Neural crest cell (in vitro differentiated cells): Measurements from ENCODE around the gene RPS27A. TPM values are rescaled to one million over a fixed set of nuclear protein-coding genes. Genes with fewer than 3 reads are reported as not detected.
"Not testable (repeated sequence)": the region's sequence is repeated elsewhere in the genome, so short reads cannot be mapped to it uniquely, and the experiment has no call there.

Experiments
- DNase-seq: peaks from one replicate; pipeline ENCODE4 v3.0.0; 2021; ENCODE audit warnings: low read depth, mixed read lengths, low spot score
- H3K27ac Mint-ChIP-seq: one replicate; pipeline ENCODE4 v1.8.0; 2021; ENCODE audit warnings: mild to moderate bottlenecking, mixed read lengths; ENCODE audit not compliant: unreplicated experiment
- H3K27me3 Mint-ChIP-seq: 2 replicates; pipeline ENCODE4 v1.8.0; 2021; ENCODE audit warnings: low read depth, mild to moderate bottlenecking, mixed read lengths
- H3K36me3 Mint-ChIP-seq: 2 replicates; pipeline ENCODE4 v1.8.0; 2021; ENCODE audit warnings: low read depth, mild to moderate bottlenecking, mixed read lengths
- H3K4me1 Mint-ChIP-seq: 2 replicates; pipeline ENCODE4 v1.8.0; 2021; ENCODE audit warnings: mixed read lengths
- H3K4me3 Mint-ChIP-seq: one replicate; pipeline ENCODE4 v1.8.0; 2021; ENCODE audit warnings: mild to moderate bottlenecking, mixed read lengths
- H3K9me3 Mint-ChIP-seq: 2 replicates; pipeline ENCODE4 v1.8.0; 2021; ENCODE audit warnings: mixed read lengths
- CTCF ChIP-seq: fragments of 200-600 bp; sonication (generic); conservative IDR thresholded peaks from 2 replicates; pipeline ENCODE4 v1.5.0; 2021; ENCODE audit warnings: antibody characterized with exemption, mild to moderate bottlenecking
- total RNA-seq: library from RNA; stranded (reverse); gene quantifications from 2 replicates; pipeline ENCODE4 v1.2.1, GENCODE V29; 2021

Gene RPS27A
- total RNA-seq, 1 donor from 2014 or later = 901 TPM

DNA sequence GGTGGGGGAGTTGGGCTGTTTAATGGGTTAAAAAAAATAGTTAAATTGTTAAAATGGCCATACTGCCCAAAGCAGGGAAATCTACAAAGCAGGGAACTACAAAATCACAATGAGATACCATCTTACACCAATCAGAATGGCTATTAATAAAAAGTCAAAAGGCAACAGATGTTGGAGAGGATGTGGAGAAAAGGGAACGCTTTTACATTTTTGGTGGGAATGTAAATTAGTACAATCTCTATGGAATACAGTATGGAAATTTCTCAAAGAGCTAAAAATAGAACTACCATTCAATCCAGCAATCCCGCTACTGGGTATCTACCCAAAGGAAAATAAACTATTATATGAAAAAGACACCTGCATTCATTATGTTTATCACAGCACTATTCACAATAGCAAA lies 27.5 kb upstream of the RPS27A start:
- no peak for TF ChIP-seq CTCF
- no peak overlapping the region for H3K27ac Mint-ChIP-seq
- H3K4me1 Mint-ChIP-seq = no peaks in the 10 kb centered on the region
- peaks cover 28% of the 10 kb centered on the region for H3K9me3 Mint-ChIP-seq
- H3K4me3 Mint-ChIP-seq = no peak overlapping the region
- peaks cover 53% of the 10 kb centered on the region for H3K36me3 Mint-ChIP-seq
- no peak for DNase-seq
- no peaks in the 10 kb centered on the region for H3K27me3 Mint-ChIP-seq

DNA sequence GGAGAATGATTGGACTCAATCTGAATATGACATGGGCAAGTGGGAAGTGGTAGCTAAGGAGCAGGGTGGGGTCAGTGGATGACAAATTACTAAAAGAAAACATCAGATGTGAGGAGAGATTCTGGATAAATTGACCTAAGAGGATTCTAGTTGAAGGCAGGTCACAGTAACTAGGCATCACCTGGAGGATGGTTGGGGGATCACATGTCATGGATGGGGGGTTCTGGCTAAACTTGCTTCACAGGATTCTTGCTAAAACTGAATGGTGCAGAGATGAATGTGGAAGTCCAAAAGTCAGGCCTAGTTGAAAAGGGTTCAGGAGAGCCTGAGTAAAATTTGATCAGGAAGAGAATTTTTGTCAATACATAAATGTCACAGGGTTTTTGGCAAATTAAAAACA lies 18.7 kb upstream of the RPS27A start:
- no peaks in the 10 kb centered on the region for H3K9me3 Mint-ChIP-seq
- H3K4me1 Mint-ChIP-seq = no peaks in the 10 kb centered on the region
- no peak overlapping the region for H3K27ac Mint-ChIP-seq
- H3K4me3 Mint-ChIP-seq = no peak overlapping the region
- DNase-seq = no peak
- H3K36me3 Mint-ChIP-seq = peaks cover 6% of the 10 kb centered on the region
- TF ChIP-seq CTCF = no peak
- H3K27me3 Mint-ChIP-seq = no peaks in the 10 kb centered on the region

DNA sequence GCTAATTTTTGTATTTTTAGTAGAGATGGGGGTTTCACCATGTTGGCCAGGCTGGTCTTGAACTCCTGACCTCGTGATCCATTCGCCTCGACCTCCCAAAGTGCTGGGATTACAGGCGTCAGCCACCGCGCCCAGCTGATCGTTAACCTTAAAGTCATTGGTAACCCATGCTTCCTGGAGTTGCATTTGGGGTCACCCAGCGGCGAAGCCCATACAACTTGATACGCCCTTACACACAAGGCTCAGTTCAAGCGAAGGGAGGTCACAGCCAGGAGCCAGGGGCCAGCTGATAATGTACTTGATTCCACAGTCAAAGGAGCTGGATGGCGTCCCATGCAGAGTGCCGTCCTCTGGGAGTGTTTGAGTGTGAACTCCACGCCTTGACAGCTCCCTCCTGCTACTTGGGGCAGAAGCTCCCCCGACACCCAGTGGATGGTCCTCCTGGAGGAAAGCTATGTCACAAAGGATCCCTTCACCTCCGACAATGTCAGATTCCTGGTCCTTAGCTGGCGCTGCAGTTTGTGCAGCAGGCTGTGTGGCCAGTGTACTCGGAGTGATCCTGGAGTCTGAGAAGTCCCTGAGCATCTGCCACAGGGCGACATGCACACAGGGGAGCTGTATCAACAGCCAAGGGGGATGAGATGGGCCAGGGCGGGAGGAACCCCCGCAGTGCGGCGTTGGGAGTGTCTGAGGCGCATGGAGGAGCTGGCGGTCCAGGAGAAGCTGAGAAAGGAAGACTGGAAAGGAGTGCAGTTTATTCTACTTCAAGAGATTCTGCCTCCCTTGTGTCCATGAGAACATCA lies 8.3 kb upstream of the RPS27A start:
- no peaks in the 10 kb centered on the region for H3K9me3 Mint-ChIP-seq
- no peaks in the 10 kb centered on the region for H3K27me3 Mint-ChIP-seq
- H3K4me3 Mint-ChIP-seq = peak overlapping the region; percentile 76
- peaks cover 24% of the 10 kb centered on the region for H3K4me1 Mint-ChIP-seq
- no peak for DNase-seq
- H3K27ac Mint-ChIP-seq = peak overlapping the region; percentile 81
- peaks cover under 1% of the 10 kb centered on the region for H3K36me3 Mint-ChIP-seq
- TF ChIP-seq CTCF = no peak

DNA sequence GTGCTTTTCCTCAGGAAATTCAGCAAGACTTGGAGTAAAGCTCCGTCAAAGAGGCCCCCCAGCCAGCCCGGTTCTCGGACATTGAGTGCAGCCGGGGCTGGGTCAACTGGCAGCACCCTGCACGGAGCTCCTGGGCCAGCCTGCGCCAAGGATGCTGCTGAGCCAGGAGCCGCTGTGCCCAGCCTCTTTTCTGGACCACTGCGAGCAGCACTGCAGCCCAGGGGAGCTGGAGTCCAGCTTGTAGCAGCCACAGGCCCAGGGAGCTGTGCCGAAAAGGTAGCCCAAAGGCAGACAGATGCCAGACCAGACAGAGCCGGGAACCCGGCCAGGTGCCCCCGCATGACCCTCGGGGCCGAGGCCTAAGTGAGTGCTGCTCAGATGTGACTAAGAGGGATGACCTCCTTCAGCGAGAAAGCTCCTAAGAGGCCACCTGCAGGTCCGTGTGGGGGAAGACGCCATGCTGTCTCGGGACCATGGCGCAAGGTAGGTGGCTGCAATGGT lies 7.7 kb upstream of the RPS27A start:
- peak overlapping the region; percentile 76 for H3K4me3 Mint-ChIP-seq
- no peak overlapping the region for H3K27ac Mint-ChIP-seq
- H3K4me1 Mint-ChIP-seq = peaks cover 28% of the 10 kb centered on the region
- no peak for TF ChIP-seq CTCF
- H3K36me3 Mint-ChIP-seq = peaks cover 4% of the 10 kb centered on the region
- no peak for DNase-seq
- H3K27me3 Mint-ChIP-seq = no peaks in the 10 kb centered on the region
- H3K9me3 Mint-ChIP-seq = no peaks in the 10 kb centered on the region

DNA sequence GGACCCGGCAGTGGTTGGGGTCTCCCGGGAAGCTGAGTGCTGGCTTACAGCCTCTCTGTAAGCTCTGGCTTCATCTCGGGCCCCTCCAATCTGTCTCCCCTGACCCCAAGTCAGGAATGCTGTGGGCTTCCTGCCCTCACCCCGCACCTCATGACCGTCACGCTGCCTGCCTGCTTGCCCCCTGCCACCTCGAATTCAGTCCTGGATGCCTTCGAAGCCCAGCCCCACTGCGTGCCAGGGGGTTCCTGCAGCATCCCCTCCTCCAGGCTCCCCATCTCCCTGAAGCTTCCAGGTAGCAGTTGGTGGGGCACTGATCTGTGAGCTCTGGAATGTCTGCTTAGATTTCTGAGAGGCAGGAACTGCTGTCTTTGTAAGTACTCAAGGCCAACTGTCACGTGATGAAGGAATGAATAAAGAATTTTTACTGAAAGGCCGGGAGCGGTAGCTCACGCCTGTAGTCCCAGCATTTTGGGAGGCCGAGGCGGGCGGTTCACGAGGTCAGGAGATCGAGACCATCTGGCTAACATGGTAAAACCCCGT lies 6.9 kb upstream of the RPS27A start:
- Mint-ChIP-seq H3K36me3 (peaks cover 4% of the 10 kb centered on the region), H3K4me3 (peak overlapping the region; percentile 37), H3K9me3 (no peaks in the 10 kb centered on the region), H3K27me3 (no peaks in the 10 kb centered on the region), H3K4me1 (peaks cover 35% of the 10 kb centered on the region), H3K27ac (no peak overlapping the region)
- TF ChIP-seq CTCF = no peak
- DNase-seq = no peak

GRCh38 chr2:55227437-55228225 lies 4.9 kb upstream of the RPS27A start:
- DNase-seq, H3K9me3 Mint-ChIP-seq, H3K27me3 Mint-ChIP-seq, H3K36me3 Mint-ChIP-seq, H3K27ac Mint-ChIP-seq: not testable (repeated sequence)
- peaks cover 45% of the 10 kb centered on the region for H3K4me1 Mint-ChIP-seq
- peak overlapping the region; percentile 47 for H3K4me3 Mint-ChIP-seq
